HepG2 (cell line): ENCODE data around the gene CMTR2. TPM values are rescaled to one million over a fixed set of nuclear protein-coding genes. Genes with fewer than 3 reads are reported as not detected.
"Not testable (repeated sequence)": the region's sequence is repeated elsewhere in the genome, so short reads cannot be mapped to it uniquely, and the experiment has no call there.

Experiments used
- ATAC-seq: fragments of 200-7000 bp; cut with Tn5 transposase; 3 replicates; pipeline ENCODE4 v1.9.1; 2020; ENCODE audit warnings: mild to moderate bottlenecking, moderate library complexity
- BruUV-seq: library from RNA; stranded (reverse); fragments of 400-500 nt; replicated peaks from 2 replicates; lab custom pipeline; 2021; lab: Mats Ljungman, UMichigan
- CTCF ChIA-PET: fragments of 300-600 bp; formaldehyde crosslinking; extraction: SDS; loops from one replicate; lab custom pipeline; 2021; ENCODE audit warnings: low total read pairs, inconsistent platforms, low intra/inter-chr PET ratio; lab: Yijun Ruan, JAX
- POLR2A ChIA-PET: fragments of 350-600 bp; sonication (Branson Sonifier 250); formaldehyde crosslinking; loops from one replicate; lab custom pipeline; 2020; ENCODE audit warnings: antibody characterized with exemption, inconsistent platforms; lab: Yijun Ruan, JAX
- DNase-seq: peaks from one replicate; pipeline ENCODE4 v3.0.0-alpha.2; 2015; ENCODE audit warnings: low spot score
- FAIRE-seq: peaks from 3 replicates; lab custom pipeline; 2011; peaks lifted over from hg19 to GRCh38; lab: Jason Lieb, UNC
- H2AFZ ChIP-seq: one replicate; pipeline ENCODE4 v1.6.1; 2011; ENCODE audit warnings: low read length, inconsistent platforms
- H3K27ac ChIP-seq: fragments of 300-600 bp; 3 replicates; pipeline ENCODE4 v1.8.0; 2011; ENCODE audit warnings: mixed run types, mild to moderate bottlenecking, mixed read lengths, low read length, inconsistent platforms; ENCODE audit not compliant: insufficient read depth; ENCODE audit errors: extremely low read length
- H3K27me3 ChIP-seq, 2 experiments: fragments of 200-600 bp in 1 of 2; 2 replicates in 1 of 2; 3 replicates in 1 of 2; pipeline versions ENCODE4 v1.6.0 to v1.8.0; 2011; ENCODE audit warnings: low read length in 2 of 2, mild to moderate bottlenecking in 2 of 2, moderate library complexity in 2 of 2, inconsistent platforms in 1 of 2; ENCODE audit not compliant: insufficient read depth in 2 of 2, control insufficient read depth in 1 of 2
- H3K36me3 ChIP-seq, 2 experiments: fragments of 200-600 bp in 1 of 2; replicated peaks in 1 of 2; 2 replicates in 1 of 2; 3 replicates in 1 of 2; pipeline versions ENCODE4 v1.5.1 to v1.8.0; 2011; ENCODE audit warnings: low read length in 2 of 2, inconsistent platforms in 1 of 2; ENCODE audit not compliant: insufficient read depth in 2 of 2, control insufficient read depth in 1 of 2
- H3K4me1 ChIP-seq: 2 replicates; pipeline ENCODE4 v1.5.1; 2012; ENCODE audit warnings: low read length, inconsistent platforms; ENCODE audit not compliant: insufficient read depth
- H3K4me2 ChIP-seq: 2 replicates; pipeline ENCODE4 v1.6.0; 2011; ENCODE audit warnings: low read depth, low read length, inconsistent platforms
- H3K4me3 ChIP-seq, 3 experiments: fragments of 200-600 bp in 1 of 3; sonication (generic), shearing (Covaris generic) in 1 of 3; replicated peaks in 1 of 3; 2 replicates each; pipeline ENCODE4 v1.5.1; 2011 to 2016; ENCODE audit warnings: low read length in 3 of 3, inconsistent platforms in 2 of 3, low read depth in 2 of 3, mild to moderate bottlenecking in 2 of 3, control low read depth in 1 of 3, mixed read lengths in 1 of 3; ENCODE audit not compliant: insufficient read depth in 1 of 3
- H3K79me2 ChIP-seq: one replicate; pipeline ENCODE4 v1.6.1; 2011; ENCODE audit warnings: low read length, inconsistent platforms; ENCODE audit not compliant: insufficient read depth
- H3K9ac ChIP-seq: 2 replicates; pipeline ENCODE4 v1.6.0; 2011; ENCODE audit warnings: mild to moderate bottlenecking, low read depth, low read length, inconsistent platforms; ENCODE audit not compliant: insufficient read depth
- H3K9me3 ChIP-seq: 2 replicates; pipeline ENCODE4 v1.5.1; 2012; ENCODE audit warnings: mild to moderate bottlenecking, low read length
- H4K20me1 ChIP-seq: 2 replicates; pipeline ENCODE4 v1.6.0; 2011; ENCODE audit warnings: inconsistent platforms, mild to moderate bottlenecking, low read length, moderate library complexity; ENCODE audit not compliant: insufficient read depth
- CHD4 ChIP-seq: fragments of 200-600 bp; sonication (generic); IDR thresholded peaks from 2 replicates; pipeline ENCODE4 v1.7.0; 2017; ENCODE audit warnings: mild to moderate bottlenecking, low read length, borderline replicate concordance
- DMTF1 ChIP-seq: sonication (generic); formaldehyde crosslinking; IDR thresholded peaks from 2 replicates; pipeline ENCODE4 v1.4.0; 2020; ENCODE audit warnings: mild to moderate bottlenecking, missing genetic modification reagents
- HOXD1 ChIP-seq: sonication (generic); formaldehyde crosslinking; IDR thresholded peaks from 2 replicates; pipeline ENCODE4 v1.5.0; 2020; ENCODE audit warnings: missing genetic modification reagents
- NFKB2 ChIP-seq: sonication (generic); formaldehyde crosslinking; IDR thresholded peaks from 2 replicates; pipeline ENCODE4 v1.4.0; 2020; ENCODE audit warnings: missing genetic modification reagents, borderline replicate concordance
- SMYD3 ChIP-seq: sonication (generic); formaldehyde crosslinking; IDR thresholded peaks from 2 replicates; pipeline ENCODE4 v1.8.1; 2023; ENCODE audit warnings: mild to moderate bottlenecking, missing genetic modification reagents
- TBX3 ChIP-seq: fragments of 450-650 bp; IDR thresholded peaks from 2 replicates; pipeline ENCODE4 v1.6.1; 2017; ENCODE audit warnings: antibody characterized with exemption, mild to moderate bottlenecking, inconsistent platforms, borderline replicate concordance
- ZNF431 ChIP-seq: sonication (generic); formaldehyde crosslinking; IDR thresholded peaks from 2 replicates; pipeline ENCODE4 v1.9.0; 2022; ENCODE audit warnings: missing genetic modification reagents, low read depth, mild to moderate bottlenecking, borderline replicate concordance
- ZNF530 ChIP-seq: sonication (generic); formaldehyde crosslinking; IDR thresholded peaks from 2 replicates; pipeline ENCODE4 v1.5.0; 2020; ENCODE audit warnings: low read depth, mild to moderate bottlenecking, missing genetic modification reagents
- ZNF557 ChIP-seq: sonication (generic); formaldehyde crosslinking; IDR thresholded peaks from 2 replicates; pipeline ENCODE4 v1.4.0; 2020; ENCODE audit warnings: missing genetic modification reagents
- ZNF850 ChIP-seq: sonication (generic); formaldehyde crosslinking; conservative IDR thresholded peaks from 2 replicates; pipeline ENCODE4 v1.9.0; 2021; ENCODE audit warnings: mild to moderate bottlenecking, missing genetic modification reagents
- WGBS: methylation state at CpG from one replicate; pipeline ENCODE4 v1.1.6; 2017; ENCODE audit warnings: low lambda C conversion rate; 5-methylcytosine and 5-hydroxymethylcytosine counted together
- in situ Hi-C: cut with HindIII; loops from 2 replicates; pipeline ENCODE4 v1.10.0; 2017; ENCODE audit warnings: low pct_unique_long_range_greater_than_20kb; ENCODE audit not compliant: extremely low pct_ligation_motif_present
- intact Hi-C: fragments of 100-400 bp; cut with micrococcal nuclease; formaldehyde crosslinking; loops from one replicate; pipeline ENCODE4 v1.10.0; 2022; ENCODE audit not compliant: unreplicated experiment
- polyA plus RNA-seq, 8 experiments: library from polyadenylated mRNA; depleted of rRNA in 3 of 8; stranded (reverse) in 7 of 8; unstranded in 1 of 8; fragments of >200 nt; fragmentation: Illumina TruSeq in 4 of 8; extraction: Trizol in 4 of 8; gene quantifications; 2 replicates each; pipeline versions ENCODE4 v1.2.1 to v1.2.3, GENCODE V29; 2011 to 2016; ENCODE audit warnings: low read depth in 4 of 8, missing spikeins in 1 of 8, mixed read lengths in 1 of 8; ENCODE audit not compliant: insufficient read depth in 1 of 8
- total RNA-seq, 5 experiments: library from RNA; depleted of rRNA; stranded (reverse); fragments of >200 nt; fragmentation: Illumina TruSeq; extraction: Trizol; gene quantifications; 2 replicates each; pipeline ENCODE4 v1.2.3, GENCODE V29; 2016; ENCODE audit warnings: low read depth in 1 of 5

CMTR2 gene
- total and polyA plus RNA-seq, 2 of the 13 experiments (the other 11 are each of a cell fraction or from before 2014, with no cell fraction given), result 15.0 to 19.9 TPM

GRCh38 chr16:71293919-71294318 is 4.7 kb upstream of the CMTR2 start (continued):
- TF ChIP-seq ZNF530 (CRISPR knock-in tag) (no peak), ZNF850 (CRISPR knock-in tag) (no peak), NFKB2 (no peak), TBX3 (no peak), DMTF1 (CRISPR knock-in tag) (no peak), CHD4 (no peak), HOXD1 (CRISPR knock-in tag) (no peak), ZNF557 (CRISPR knock-in tag) (no peak), SMYD3 (CRISPR knock-in tag) (no peak)

DNA sequence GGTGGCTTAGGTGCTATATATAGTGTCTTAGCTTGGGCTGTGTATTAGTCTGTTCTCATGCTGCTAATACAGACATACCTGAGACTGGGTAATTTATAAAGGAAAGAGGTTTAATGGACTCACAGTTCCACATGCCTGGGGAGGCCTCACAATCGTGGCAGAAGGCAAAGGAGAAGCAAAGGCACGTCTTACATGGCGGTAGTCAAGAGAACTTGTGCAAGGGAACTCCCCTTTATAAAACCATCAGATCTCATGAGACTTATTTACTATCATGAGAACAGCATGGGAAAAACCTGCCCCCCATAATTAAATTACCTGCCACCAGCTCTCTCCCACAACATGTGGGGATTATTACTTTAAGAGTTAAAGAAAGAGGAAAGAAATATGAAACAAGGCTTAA is 2.9 kb upstream of the CMTR2 start:
- H3K9me3 ChIP-seq, intact Hi-C loops, POLR2A ChIA-PET, H3K36me3 ChIP-seq, CTCF ChIA-PET, H3K4me2 ChIP-seq, ATAC-seq, DNase-seq, FAIRE-seq, H2AFZ ChIP-seq, H3K4me3 ChIP-seq, H3K79me2 ChIP-seq, BruUV-seq, H3K27ac ChIP-seq, H3K27me3 ChIP-seq, in situ Hi-C loops, H3K9ac ChIP-seq, H4K20me1 ChIP-seq: not testable (repeated sequence)
- H3K4me1 ChIP-seq, result peaks cover 34% of the 10 kb centered on the region
- TF ChIP-seq ZNF431 (CRISPR knock-in tag), result peak; percentile 75; the same call in 1 of the 2 replicates
- 12% methylated on average over 3 of the region's 3 CpGs for WGBS
